HUES64 (cell line): ENCODE data around the gene SLC35F3.

ENCODE experiments used
- H3K27ac ChIP-seq: 2 replicates; pipeline ENCODE4 v1.7.0; 2013; ENCODE audit warnings: low read depth, low read length, inconsistent platforms
- H3K27me3 ChIP-seq: 2 replicates; pipeline ENCODE4 v1.6.1; 2013; ENCODE audit warnings: mild to moderate bottlenecking, low read length; ENCODE audit not compliant: insufficient read depth
- H3K36me3 ChIP-seq: 2 replicates; pipeline ENCODE4 v1.6.1; 2013; ENCODE audit warnings: mild to moderate bottlenecking, low read length; ENCODE audit not compliant: insufficient read depth
- H3K4me1 ChIP-seq: 2 replicates; pipeline ENCODE4 v1.6.1; 2013; ENCODE audit warnings: mild to moderate bottlenecking, low read length, moderate library complexity; ENCODE audit not compliant: insufficient read depth
- H3K4me3 ChIP-seq: 2 replicates; pipeline ENCODE4 v1.5.1; 2013; ENCODE audit warnings: mild to moderate bottlenecking, low read length, moderate library complexity
- H3K9ac ChIP-seq: 2 replicates; pipeline ENCODE4 v1.6.1; 2013; ENCODE audit warnings: mild to moderate bottlenecking, low read depth, low read length
- H3K9me3 ChIP-seq: 2 replicates; pipeline ENCODE4 v1.6.1; 2013; ENCODE audit warnings: low read depth, low read length; ENCODE audit not compliant: insufficient read depth
- WGBS: fragments of 150-250, 120-280 bp; methylation state at CpG from one replicate; pipeline ENCODE4 v1.1.7; 2013; ENCODE audit warnings: missing lambda C conversion rate; 5-methylcytosine and 5-hydroxymethylcytosine counted together

Gene SLC35F3

DNA sequence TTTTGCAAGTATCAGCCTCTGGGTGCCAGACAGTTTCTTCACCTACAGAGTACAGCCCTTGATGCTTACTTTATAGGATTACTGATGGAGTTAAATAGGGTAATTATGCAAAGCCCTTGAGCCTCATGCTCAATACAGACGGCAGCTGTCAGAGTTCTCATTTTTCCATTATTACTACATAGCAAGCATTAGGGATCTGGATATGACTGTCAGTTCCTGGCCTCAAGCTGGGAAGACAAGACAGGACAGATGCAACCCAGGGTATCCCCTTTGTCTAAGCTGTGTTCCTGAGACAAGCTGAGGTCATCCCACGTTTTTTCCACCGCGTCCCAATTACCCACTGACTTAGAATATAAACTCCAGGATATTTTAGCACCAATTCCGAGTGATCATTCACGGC is 94.4 kb downstream of the SLC35F3 start:
- no peak overlapping the region for H3K9ac ChIP-seq
- H3K9me3 ChIP-seq: no peaks in the 10 kb centered on the region
- WGBS: 90% methylated on average over 6 of the region's 6 CpGs
- no peaks in the 10 kb centered on the region for H3K36me3 ChIP-seq
- no peaks in the 10 kb centered on the region for H3K27me3 ChIP-seq
- H3K27ac ChIP-seq: no peak overlapping the region
- peaks cover 24% of the 10 kb centered on the region for H3K4me1 ChIP-seq
- no peak overlapping the region for H3K4me3 ChIP-seq

DNA sequence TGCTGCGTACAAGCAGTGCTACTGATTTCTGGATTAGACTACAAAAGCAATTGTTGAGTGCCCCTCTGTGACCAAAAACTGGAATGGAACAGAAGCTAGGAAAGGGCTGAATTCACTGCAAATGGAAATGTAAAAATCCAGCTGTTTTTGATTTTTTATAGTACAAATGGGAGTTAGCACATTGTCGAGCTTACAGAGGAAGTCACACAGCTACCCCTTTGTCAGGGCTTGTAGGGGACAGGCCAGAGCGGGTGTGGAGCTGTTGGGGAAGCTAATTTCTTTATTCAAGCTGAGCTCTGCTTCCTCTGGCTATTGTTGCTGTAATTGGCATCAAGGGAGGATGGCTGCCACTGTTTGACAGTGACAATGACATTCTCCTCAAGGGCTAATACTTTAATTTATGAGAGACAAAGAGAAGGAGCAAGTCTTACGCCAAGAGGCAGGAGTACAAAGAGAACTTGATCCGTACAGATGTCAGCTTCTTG is 96.1 kb downstream of the SLC35F3 start:
- Histone ChIP-seq H3K9me3 (no peaks in the 10 kb centered on the region), H3K27ac (no peak overlapping the region), H3K4me3 (no peak overlapping the region), H3K27me3 (no peaks in the 10 kb centered on the region; the same call in 1 of the 2 replicates), H3K9ac (no peak overlapping the region), H3K36me3 (no peaks in the 10 kb centered on the region), H3K4me1 (peaks cover 24% of the 10 kb centered on the region)
- 44% methylated on average over 5 of the region's 5 CpGs for WGBS

DNA sequence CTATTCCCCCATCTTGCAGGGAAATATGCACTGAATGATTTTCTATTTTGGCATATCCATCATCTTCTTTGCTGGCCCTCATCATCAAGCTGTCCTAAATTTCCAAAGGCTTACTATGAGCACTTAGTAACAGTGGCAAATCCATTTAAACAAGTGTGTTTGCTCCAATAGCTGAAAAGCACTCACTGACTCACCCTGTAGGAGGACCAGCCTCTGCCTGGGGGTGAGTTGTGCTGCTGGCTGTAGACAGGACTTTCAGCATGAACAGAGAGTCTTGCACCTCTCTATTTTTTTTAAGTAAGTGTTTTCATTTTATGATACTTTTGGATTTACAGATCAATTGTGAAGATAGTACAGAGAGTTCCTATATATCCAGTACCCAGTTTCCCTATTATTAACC is 97.3 kb downstream of the SLC35F3 start:
- Histone ChIP-seq H3K4me3 (no peak overlapping the region), H3K27ac (no peak overlapping the region), H3K36me3 (no peaks in the 10 kb centered on the region), H3K9me3 (no peaks in the 10 kb centered on the region), H3K4me1 (peaks cover 28% of the 10 kb centered on the region), H3K27me3 (no peaks in the 10 kb centered on the region; the same call in 1 of the 2 replicates), H3K9ac (no peak overlapping the region)

DNA sequence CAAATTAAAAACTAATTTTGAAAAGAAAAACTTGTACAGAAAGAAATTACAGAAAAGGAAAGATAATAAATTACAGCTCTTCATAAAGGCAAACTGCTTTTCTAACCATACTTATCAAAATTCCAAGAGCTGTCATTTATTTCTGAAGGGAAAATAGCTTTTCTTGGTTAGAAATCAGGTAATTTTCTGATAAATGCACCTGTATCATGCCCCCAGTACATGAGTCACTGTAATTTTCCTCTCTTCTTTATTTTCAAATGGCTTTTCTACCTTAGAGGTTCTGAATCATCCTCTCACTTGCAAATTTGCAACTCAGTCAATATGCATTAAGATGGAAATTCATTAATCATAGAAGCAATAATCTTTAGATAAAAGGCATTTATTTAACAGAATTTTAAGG is 100.1 kb downstream of the SLC35F3 start:
- Histone ChIP-seq H3K27me3 (no peaks in the 10 kb centered on the region; the same call in 1 of the 2 replicates), H3K4me3 (no peak overlapping the region), H3K9ac (no peak overlapping the region), H3K4me1 (peaks cover 18% of the 10 kb centered on the region), H3K36me3 (no peaks in the 10 kb centered on the region), H3K27ac (no peak overlapping the region), H3K9me3 (no peaks in the 10 kb centered on the region; the same call in 1 of the 2 replicates)

DNA sequence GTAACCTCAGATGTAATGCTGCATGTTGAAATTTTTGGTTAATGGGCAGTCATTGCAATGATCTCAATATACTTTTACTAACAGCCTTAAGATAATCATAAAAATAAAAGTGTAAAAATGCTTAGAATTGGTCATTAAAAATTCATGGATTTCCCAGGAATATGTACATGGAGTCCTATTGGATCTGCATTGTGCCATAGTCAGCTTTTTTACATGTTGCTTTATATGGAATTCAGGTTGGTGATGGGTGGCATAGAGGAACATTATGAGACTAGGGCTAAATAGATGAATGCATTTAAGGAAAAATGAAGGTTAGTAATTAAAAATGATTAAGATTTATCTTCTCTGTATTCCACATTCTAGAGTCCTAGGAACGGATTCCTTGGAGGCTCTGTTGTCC is 103.2 kb downstream of the SLC35F3 start:
- no peaks in the 10 kb centered on the region for H3K36me3 ChIP-seq
- H3K4me3 ChIP-seq: no peak overlapping the region
- H3K4me1 ChIP-seq: 0 out of 2 replicates have a peak, but pooled peaks cover 4% of the 10 kb centered on the region
- H3K27ac ChIP-seq: no peak overlapping the region
- no peaks in the 10 kb centered on the region; the same call in 1 of the 2 replicates for H3K27me3 ChIP-seq
- H3K9ac ChIP-seq: no peak overlapping the region
- WGBS: 94% methylated on average over 1 of the region's 1 CpG
- no peaks in the 10 kb centered on the region; the same call in 1 of the 2 replicates for H3K9me3 ChIP-seq

DNA sequence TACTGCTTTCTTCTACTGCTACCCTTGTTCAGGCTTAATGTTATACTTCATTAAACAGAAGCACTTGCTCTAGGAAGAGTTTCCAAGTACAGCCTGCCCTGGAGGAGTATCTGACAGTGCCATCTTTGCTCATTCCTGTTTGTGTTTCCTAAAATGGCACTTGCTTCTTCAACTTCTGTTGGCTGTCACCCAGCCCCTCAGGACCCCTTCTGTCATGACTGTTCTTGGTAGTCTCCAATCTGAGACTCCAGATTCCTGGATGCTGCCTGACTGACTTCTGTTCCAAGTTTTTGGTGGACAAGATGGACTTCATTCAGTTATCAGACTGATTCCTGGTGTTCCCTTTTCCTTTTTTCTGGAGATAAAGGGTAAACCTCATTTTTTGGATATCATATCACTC is 104.1 kb downstream of the SLC35F3 start:
- Histone ChIP-seq H3K36me3 (no peaks in the 10 kb centered on the region), H3K9me3 (no peaks in the 10 kb centered on the region; the same call in 1 of the 2 replicates), H3K4me3 (no peak overlapping the region), H3K27me3 (no peaks in the 10 kb centered on the region; the same call in 1 of the 2 replicates), H3K27ac (no peak overlapping the region), H3K9ac (no peak overlapping the region), H3K4me1 (0 out of 2 replicates have a peak, but pooled peaks cover 4% of the 10 kb centered on the region)

DNA sequence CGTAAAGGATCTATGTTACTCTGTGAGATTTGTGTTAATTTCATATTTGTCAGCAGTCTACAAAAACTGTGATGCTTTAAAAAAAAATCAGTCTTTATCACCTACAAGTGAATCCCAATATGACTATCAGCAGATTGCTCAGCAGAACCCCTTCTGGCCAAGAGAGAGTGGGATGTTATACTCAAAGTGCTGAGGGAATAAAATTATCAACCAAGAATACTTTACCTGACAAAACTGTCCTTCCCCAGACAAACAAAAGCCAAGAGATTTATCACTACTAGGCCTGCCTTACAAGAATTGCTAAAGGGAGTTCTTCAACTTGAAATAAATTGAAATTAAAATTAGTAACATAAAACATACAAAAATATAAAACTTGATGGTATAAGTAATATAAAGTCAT is 105.2 kb downstream of the SLC35F3 start:
- Histone ChIP-seq H3K4me3 (no peak overlapping the region), H3K4me1 (0 out of 2 replicates have a peak, but pooled peaks cover 4% of the 10 kb centered on the region), H3K36me3 (no peaks in the 10 kb centered on the region), H3K9me3 (no peaks in the 10 kb centered on the region; the same call in 1 of the 2 replicates), H3K9ac (no peak overlapping the region), H3K27me3 (no peaks in the 10 kb centered on the region; the same call in 1 of the 2 replicates), H3K27ac (no peak overlapping the region)
- WGBS: 78% methylated on average over 1 of the region's 1 CpG

DNA sequence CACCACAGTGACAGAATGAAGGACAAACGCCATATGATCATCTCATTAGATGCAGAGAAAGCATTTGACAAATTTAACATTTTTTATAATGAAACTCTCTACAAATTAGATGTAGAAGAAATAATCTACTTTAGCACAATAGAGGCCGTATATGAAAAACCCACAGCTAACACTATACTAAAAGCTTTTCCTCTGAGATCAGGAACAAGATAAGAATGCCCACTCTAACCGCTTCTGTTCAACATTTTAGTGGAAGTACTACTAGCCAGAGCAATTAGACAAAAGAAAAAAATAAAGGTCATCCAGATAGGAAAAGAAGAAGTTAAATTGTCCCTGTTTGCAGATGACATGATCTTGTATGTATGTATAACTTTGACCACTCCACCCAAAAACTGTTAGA is 109.7 kb downstream of the SLC35F3 start:
- H3K4me1 ChIP-seq: no peaks in the 10 kb centered on the region
- no peaks in the 10 kb centered on the region for H3K27me3 ChIP-seq
- no peak overlapping the region for H3K4me3 ChIP-seq
- H3K27ac ChIP-seq: no peak overlapping the region
- no peak overlapping the region for H3K9ac ChIP-seq
- H3K9me3 ChIP-seq: no peaks in the 10 kb centered on the region; the same call in 1 of the 2 replicates
- WGBS: 96% methylated on average over 3 of the region's 3 CpGs
- no peaks in the 10 kb centered on the region for H3K36me3 ChIP-seq

DNA sequence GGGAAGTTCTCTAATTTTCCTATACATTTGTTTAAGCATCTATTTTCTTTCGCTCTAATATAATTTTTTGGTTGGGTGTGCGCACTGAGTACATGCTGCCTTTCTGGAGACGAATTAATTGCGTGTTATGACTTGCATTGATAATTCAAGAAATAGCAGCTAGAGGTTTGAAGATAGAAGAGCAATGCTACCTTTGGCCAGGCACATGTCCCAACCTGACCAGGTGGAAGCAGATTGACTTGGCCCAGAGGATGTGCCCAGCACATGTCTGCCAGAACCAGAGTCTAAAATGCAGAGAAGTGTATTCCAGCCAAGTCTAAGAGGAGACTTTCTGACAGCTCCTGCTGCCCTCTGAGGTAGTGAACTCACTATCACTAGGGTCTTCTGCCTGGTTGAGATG is 114.3 kb downstream of the SLC35F3 start:
- 96% methylated on average over 4 of the region's 4 CpGs for WGBS
- H3K4me3 ChIP-seq: no peak overlapping the region
- H3K27me3 ChIP-seq: no peaks in the 10 kb centered on the region
- no peaks in the 10 kb centered on the region for H3K9me3 ChIP-seq
- no peak overlapping the region for H3K27ac ChIP-seq
- H3K9ac ChIP-seq: no peak overlapping the region
- H3K4me1 ChIP-seq: no peaks in the 10 kb centered on the region
- H3K36me3 ChIP-seq: no peaks in the 10 kb centered on the region

DNA sequence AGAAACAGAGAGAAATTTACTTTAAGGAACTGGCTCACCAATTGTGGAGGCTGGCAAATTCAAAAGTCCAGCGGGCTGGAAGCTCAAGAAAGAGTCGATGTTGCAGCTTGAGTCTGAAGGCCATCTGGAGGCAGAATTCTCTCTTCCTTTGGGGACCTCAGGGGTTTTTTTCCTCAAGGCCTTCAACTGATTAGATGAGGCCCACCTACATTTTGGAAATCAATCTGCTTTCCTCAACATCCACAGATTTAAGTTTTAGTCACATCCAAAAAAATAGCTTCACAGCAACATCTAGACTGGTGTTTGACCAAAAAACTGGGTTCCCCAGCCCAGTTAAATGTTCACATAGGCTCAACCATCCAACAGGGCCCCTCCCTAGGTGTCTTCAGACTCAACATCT is 114.9 kb downstream of the SLC35F3 start:
- 97% methylated on average over 2 of the region's 2 CpGs for WGBS
- no peak overlapping the region for H3K27ac ChIP-seq

DNA sequence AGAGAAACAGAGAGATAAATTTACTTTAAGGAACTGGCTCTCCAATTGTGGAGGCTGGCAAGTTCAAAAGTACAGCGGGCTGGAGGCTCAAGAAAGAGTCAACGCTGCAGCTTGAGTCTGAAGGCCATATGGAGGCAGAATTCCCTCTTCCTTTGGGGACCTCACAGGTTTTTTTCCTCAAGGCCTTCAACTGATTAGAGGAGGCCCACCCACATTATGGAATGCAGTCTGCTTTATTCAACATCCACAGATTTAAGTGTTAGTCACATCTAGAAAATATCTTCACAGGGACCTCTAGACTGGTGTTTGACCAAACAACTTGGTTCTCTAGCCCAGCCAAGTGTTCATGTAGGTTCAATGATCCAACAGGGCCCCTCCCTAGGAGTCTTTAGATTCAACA is 117.8 kb downstream of the SLC35F3 start:
- Histone ChIP-seq H3K4me3 (no peak overlapping the region), H3K27ac (no peak overlapping the region), H3K27me3 (no peaks in the 10 kb centered on the region), H3K9me3 (no peaks in the 10 kb centered on the region), H3K36me3 (no peaks in the 10 kb centered on the region), H3K4me1 (no peaks in the 10 kb centered on the region), H3K9ac (no peak overlapping the region)
- 88% methylated on average over 2 of the region's 2 CpGs for WGBS

More for the DNA sequence above, 114.9 kb downstream of the SLC35F3 start:
- Histone ChIP-seq H3K9ac (no peak overlapping the region), H3K9me3 (no peaks in the 10 kb centered on the region), H3K27me3 (no peaks in the 10 kb centered on the region), H3K36me3 (no peaks in the 10 kb centered on the region), H3K4me3 (no peak overlapping the region), H3K4me1 (no peaks in the 10 kb centered on the region)

DNA sequence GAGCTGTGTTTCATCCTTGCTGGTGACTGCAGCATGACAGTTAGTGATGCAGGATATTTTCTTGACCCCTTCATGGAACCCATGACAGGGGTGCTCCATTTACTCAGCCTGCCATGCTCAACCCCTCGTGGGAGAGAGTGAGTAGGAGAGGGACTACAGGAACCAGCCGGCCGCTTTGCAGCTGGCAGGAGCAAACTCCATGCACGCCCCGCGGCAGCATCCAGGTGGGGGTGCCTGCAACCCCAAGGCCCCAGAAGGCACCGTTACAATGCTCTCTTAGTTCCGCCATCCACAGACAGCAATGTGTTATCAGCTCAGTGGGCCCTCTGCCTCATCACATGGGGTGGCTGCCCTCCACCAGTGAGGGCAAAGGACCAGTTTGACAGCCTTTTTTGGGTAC is 135.1 kb downstream of the SLC35F3 start:
- H3K27me3 ChIP-seq: no peaks in the 10 kb centered on the region
- no peaks in the 10 kb centered on the region for H3K36me3 ChIP-seq
- no peak overlapping the region for H3K4me3 ChIP-seq
- no peaks in the 10 kb centered on the region for H3K4me1 ChIP-seq
- 0 out of 2 replicates have a peak, but pooled peaks cover 3% of the 10 kb centered on the region for H3K9me3 ChIP-seq
- 93% methylated on average over 8 of the region's 8 CpGs for WGBS
- no peak overlapping the region for H3K9ac ChIP-seq
- H3K27ac ChIP-seq: no peak overlapping the region
